Peyer's patch (tissue), 4 donors: ENCODE data around the gene POLDIP3. TPM values are rescaled to one million over a fixed set of nuclear protein-coding genes. Genes with fewer than 3 reads are reported as not detected.
"Not testable (repeated sequence)": the region's sequence is repeated elsewhere in the genome, so short reads cannot be mapped to it uniquely, and the experiment has no call there.

Source experiments
- DNase-seq, 3 donors: peaks; one replicate each; pipeline ENCODE4 v3.0.0-alpha.2; 2017 to 2019
- H3K27ac ChIP-seq, 4 donors: fragments of 200-600 bp; sonication (generic); one replicate each; pipeline ENCODE4 v1.5.1; 2016 to 2019
- H3K27me3 ChIP-seq, 2 donors: fragments of 200-600 bp; sonication (generic); one replicate each; pipeline ENCODE4 v1.5.1; 2019
- H3K36me3 ChIP-seq, 3 donors: fragments of 200-600 bp; sonication (generic); one replicate each; pipeline ENCODE4 v1.5.1; 2016 to 2019
- H3K4me1 ChIP-seq, 4 donors: fragments of 200-600 bp; sonication (generic); one replicate each; pipeline ENCODE4 v1.5.1; 2016 to 2019
- H3K4me3 ChIP-seq, 4 donors: fragments of 200-600 bp; sonication (generic); 1 replicate in 3 of 4; 2 replicates in 1 of 4; pipeline ENCODE4 v1.5.1; 2016 to 2019; ENCODE audit warnings: mild to moderate bottlenecking in 1 of 4
- H3K9me3 ChIP-seq, 4 donors: fragments of 200-600 bp; sonication (generic); one replicate each; pipeline ENCODE4 v1.5.1; 2016 to 2019; ENCODE audit warnings: mild to moderate bottlenecking in 1 of 4
- CTCF ChIP-seq, 6 experiments: fragments of 450-650 bp in 4 of 6; fragments of 200-600 bp in 2 of 6; sonication (generic) in 1 of 6; IDR thresholded peaks; one replicate each; pipeline ENCODE4 v1.5.1; 2017 to 2019; ENCODE audit warnings: antibody characterized with exemption in 6 of 6, mild to moderate bottlenecking in 3 of 6, moderate library complexity in 1 of 6
- POLR2A ChIP-seq, 2 donors: fragments of 450-650 bp; IDR thresholded peaks; one replicate each; pipeline ENCODE4 v1.5.1; 2017; ENCODE audit warnings: antibody characterized with exemption in 2 of 2, mild to moderate bottlenecking in 2 of 2, moderate library complexity in 2 of 2
- total RNA-seq, 4 donors: library from RNA; depleted of rRNA; stranded (reverse); fragments of >200 nt; gene quantifications; one replicate each; pipeline ENCODE4 v1.1.0, GENCODE V29; 2016

The POLDIP3 gene
- total RNA-seq, 4 donors from 2014 or later: 30.3 to 42.9 (median 38.0) TPM

- no peaks in the 10 kb centered on the region for H3K36me3 ChIP-seq
- no peak overlapping the region for H3K4me3 ChIP-seq
- no peak overlapping the region for H3K27ac ChIP-seq
- DNase-seq: no peak
- no peaks in the 10 kb centered on the region for H3K4me1 ChIP-seq
- no peaks in the 10 kb centered on the region for H3K27me3 ChIP-seq
- TF ChIP-seq CTCF (IDR thresholded peaks at IDR 0.05): no peak
- no peak for TF ChIP-seq POLR2A (IDR thresholded peaks at IDR 0.05)
- H3K9me3 ChIP-seq: no peaks in the 10 kb centered on the region
Measured at GRCh38 chr22:42564699-42565098, 50.0 kb downstream of the POLDIP3 start.

- not testable (repeated sequence) for H3K9me3 ChIP-seq, H3K27ac ChIP-seq, H3K4me1 ChIP-seq, DNase-seq, H3K36me3 ChIP-seq, H3K27me3 ChIP-seq, H3K4me3 ChIP-seq
Measured at GRCh38 chr22:42563943-42564342, 50.7 kb downstream of the POLDIP3 start.

GRCh38 chr22:42562684-42563083 lies 52.0 kb downstream of the POLDIP3 start:
- H3K4me1 ChIP-seq: no peaks in the 10 kb centered on the region
- H3K9me3 ChIP-seq: no peaks in the 10 kb centered on the region
- TF ChIP-seq POLR2A (IDR thresholded peaks at IDR 0.05): no peak
- TF ChIP-seq CTCF (IDR thresholded peaks at IDR 0.05): no peak
- no peaks in the 10 kb centered on the region for H3K36me3 ChIP-seq
- no peak for DNase-seq
- H3K4me3 ChIP-seq: no peak overlapping the region
- H3K27me3 ChIP-seq: no peaks in the 10 kb centered on the region
- peak overlapping the region in 1 of 4 donors; percentile 4 for H3K27ac ChIP-seq

GRCh38 chr22:42562279-42562678 lies 52.4 kb downstream of the POLDIP3 start:
- no peak for TF ChIP-seq POLR2A (IDR thresholded peaks at IDR 0.05)
- no peak for TF ChIP-seq CTCF (IDR thresholded peaks at IDR 0.05)
- Histone ChIP-seq H3K4me3 (no peak overlapping the region), H3K27me3 (no peaks in the 10 kb centered on the region), H3K9me3 (no peaks in the 10 kb centered on the region), H3K36me3 (no peaks in the 10 kb centered on the region), H3K4me1 (no peaks in the 10 kb centered on the region), H3K27ac (peak overlapping the region in 1 of 4 donors; percentile 4)
- peak in 1 of 3 donors; percentile 53 for DNase-seq

GRCh38 chr22:42561856-42562255 lies 52.8 kb downstream of the POLDIP3 start:
- Histone ChIP-seq H3K4me3 (no peak overlapping the region), H3K36me3 (no peaks in the 10 kb centered on the region), H3K4me1 (no peaks in the 10 kb centered on the region), H3K27ac (no peak overlapping the region), H3K9me3 (no peaks in the 10 kb centered on the region), H3K27me3 (no peaks in the 10 kb centered on the region)
- TF ChIP-seq POLR2A (IDR thresholded peaks at IDR 0.05) (no peak), CTCF (IDR thresholded peaks at IDR 0.05) (no peak)
- DNase-seq: no peak

GRCh38 chr22:42560781-42561180 lies 53.9 kb downstream of the POLDIP3 start:
- TF ChIP-seq POLR2A (IDR thresholded peaks at IDR 0.05): no peak
- TF ChIP-seq CTCF (IDR thresholded peaks at IDR 0.05): peak in 4 of 6 experiments; percentile 22 to 33 (median 28)
- no peak for DNase-seq

More at GRCh38 chr22:42560781-42561180, 53.9 kb downstream of the POLDIP3 start:
- Histone ChIP-seq H3K27ac (no peak overlapping the region), H3K36me3 (no peaks in the 10 kb centered on the region), H3K9me3 (no peaks in the 10 kb centered on the region), H3K4me1 (no peaks in the 10 kb centered on the region), H3K4me3 (no peak overlapping the region), H3K27me3 (no peaks in the 10 kb centered on the region)
